PC-3 (cell line): ENCODE results near the gene TCFL5. TPM values are rescaled to one million over a fixed set of nuclear protein-coding genes. Genes with fewer than 3 reads are reported as not detected.

Experiments
- ATAC-seq: fragments of 200-7000 bp; cut with Tn5 transposase; 2 replicates; pipeline ENCODE4 v1.9.1; 2020; ENCODE audit warnings: mild to moderate bottlenecking, moderate library complexity
- BruUV-seq: library from RNA; stranded (reverse); fragments of 400-500 nt; replicated peaks from 2 replicates; lab custom pipeline; 2021; lab: Mats Ljungman, UMichigan
- CTCF ChIA-PET: fragments of 300-600 bp; sonication (Branson Sonifier 250); formaldehyde crosslinking; loops from one replicate; lab custom pipeline; 2022; ENCODE audit warnings: antibody characterized with exemption; lab: Charles Lee
- POLR2A ChIA-PET: fragments of 300-600 bp; sonication (Branson Sonifier 250); formaldehyde crosslinking; loops from one replicate; lab custom pipeline; 2022; ENCODE audit warnings: antibody characterized with exemption; ENCODE audit not compliant: unreplicated experiment; lab: Charles Lee
- DNase-seq: peaks from one replicate; pipeline ENCODE4 v3.0.0-alpha.2; 2015
- H2AFZ ChIP-seq: fragments of 300-600 bp; sonication (generic); 2 replicates; pipeline ENCODE4 v1.6.0; 2016; ENCODE audit warnings: antibody characterized with exemption, low read length
- H3F3A ChIP-seq: fragments of 300-600 bp; sonication (generic); one replicate; pipeline ENCODE4 v1.6.0; 2017; ENCODE audit warnings: antibody characterized with exemption, low read length, control low read depth, mild to moderate bottlenecking; ENCODE audit not compliant: unreplicated experiment
- H3K27ac ChIP-seq: fragments of 300-600 bp; sonication (generic); 2 replicates; pipeline ENCODE4 v1.5.1; 2016; ENCODE audit warnings: mild to moderate bottlenecking, low read length
- H3K27me3 ChIP-seq: fragments of 300-600 bp; sonication (generic); 2 replicates; pipeline ENCODE4 v1.6.1; 2016; ENCODE audit warnings: low read length, mixed read lengths
- H3K36me3 ChIP-seq: fragments of 300-600 bp; sonication (generic); 2 replicates; pipeline ENCODE4 v1.6.1; 2016; ENCODE audit warnings: low read depth, mixed run types, low read length, mixed read lengths
- H3K4me1 ChIP-seq: fragments of 300-600 bp; sonication (generic); 2 replicates; pipeline ENCODE4 v1.5.1; 2016; ENCODE audit warnings: low read length; ENCODE audit not compliant: insufficient read depth
- H3K4me2 ChIP-seq: fragments of 300-600 bp; sonication (generic); 2 replicates; pipeline ENCODE4 v1.6.0; 2016; ENCODE audit warnings: low read length
- H3K4me3 ChIP-seq: fragments of 300-600 bp; sonication (generic); 2 replicates; pipeline ENCODE4 v1.5.1; 2016; ENCODE audit warnings: mild to moderate bottlenecking, low read length, mixed read lengths
- H3K79me2 ChIP-seq: fragments of 300-600 bp; sonication (generic); 2 replicates; pipeline ENCODE4 v1.6.1; 2017; ENCODE audit warnings: low read length, mixed read lengths
- H3K9ac ChIP-seq: fragments of 300-600 bp; sonication (generic); 2 replicates; pipeline ENCODE4 v1.6.0; 2016; ENCODE audit warnings: mild to moderate bottlenecking, low read length
- H3K9me2 ChIP-seq: fragments of 300-600 bp; sonication (generic); replicated peaks from 2 replicates; pipeline ENCODE4 v1.6.1; 2016; ENCODE audit warnings: mixed run types, low read length, mixed read lengths
- H3K9me3 ChIP-seq: fragments of 300-600 bp; sonication (generic); 2 replicates; pipeline ENCODE4 v1.6.1; 2016; ENCODE audit warnings: low read length, mixed read lengths
- H4K20me1 ChIP-seq: fragments of 300-600 bp; sonication (generic); 2 replicates; pipeline ENCODE4 v1.6.1; 2016; ENCODE audit warnings: low read length, mixed read lengths
- EZH2 ChIP-seq: fragments of 300-600 bp; sonication (generic); IDR thresholded peaks from one replicate; pipeline ENCODE4 v1.6.1; 2017; ENCODE audit warnings: antibody characterized with exemption, mild to moderate bottlenecking, low read length; ENCODE audit not compliant: unreplicated experiment
- EZH2phosphoT487 ChIP-seq: fragments of 300-600 bp; sonication (generic); IDR thresholded peaks from 2 replicates; pipeline ENCODE4 v1.6.1; 2018; ENCODE audit warnings: mild to moderate bottlenecking, antibody characterized with exemption, low read length, borderline replicate concordance
- intact Hi-C: fragments of 100-400 bp; cut with micrococcal nuclease; formaldehyde crosslinking; loops from 2 replicates; pipeline ENCODE4 v1.9.0; 2023
- total RNA-seq: library from RNA; depleted of rRNA; stranded (reverse); fragments of >200 nt; gene quantifications from 2 replicates; pipeline ENCODE4 v1.2.3, GENCODE V29; 2014
- TF ChIP-seq, protein P1 (sequence below): fragments of 300-600 bp; sonication (generic); conservative IDR thresholded peaks from 2 replicates; pipeline ENCODE4 v1.5.1; 2017; ENCODE audit warnings: antibody characterized with exemption, low read depth, mild to moderate bottlenecking, low read length

TCFL5 gene
- total RNA-seq, 1 experiment from 2014 or later: 15.8 TPM

DNA sequence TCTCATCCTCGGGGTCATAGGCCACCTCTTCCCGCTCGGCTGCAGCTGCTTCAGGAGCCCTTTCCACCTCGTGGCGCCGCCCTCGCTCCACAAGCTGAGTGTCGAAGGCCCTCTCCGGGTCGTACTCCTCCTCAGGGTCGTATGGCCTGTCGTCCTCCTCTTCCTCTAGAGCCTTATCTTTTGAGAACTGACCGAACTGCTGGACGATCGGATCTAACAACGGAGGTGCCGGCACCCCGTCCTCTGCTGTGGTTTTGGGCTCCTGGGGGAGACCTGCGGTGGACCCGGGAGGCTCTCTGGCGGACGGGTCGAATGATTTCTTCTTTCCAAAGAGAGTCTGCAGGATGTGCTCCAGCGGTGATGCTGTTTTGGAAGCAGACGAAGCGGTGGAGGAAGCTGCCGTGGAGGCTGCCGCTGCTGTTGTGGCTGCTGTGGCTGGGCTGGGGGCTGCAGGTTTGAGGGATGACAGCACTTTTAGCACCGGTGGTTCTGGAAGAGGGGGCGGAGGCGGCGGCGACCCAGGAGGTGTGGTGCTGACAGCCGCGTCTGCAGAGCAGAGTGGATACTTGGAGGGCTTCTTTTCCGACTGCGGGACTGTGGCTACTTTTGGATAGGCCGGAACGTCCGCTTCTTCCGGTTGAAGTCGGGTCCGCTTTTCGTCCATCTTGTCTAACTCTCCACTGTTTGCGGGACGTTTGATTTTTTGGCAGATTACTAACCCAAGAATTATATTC lies 20.2 kb upstream of the TCFL5 start:
- no peak overlapping the region for H3K4me3 ChIP-seq
- peaks cover 4% of the 10 kb centered on the region for H3F3A ChIP-seq
- H3K4me2 ChIP-seq: no peak overlapping the region
- POLR2A ChIA-PET: no interaction called here
- H3K4me1 ChIP-seq: no peaks in the 10 kb centered on the region
- DNase-seq: no peak
- peaks cover 2% of the 10 kb centered on the region; the same call in 1 of the 2 replicates for H3K36me3 ChIP-seq
- no TSS peak for BruUV-seq
- intact Hi-C loops: no loop called here
- H3K9me2 ChIP-seq: no peaks in the 10 kb centered on the region
- no peaks in the 10 kb centered on the region for H3K9me3 ChIP-seq
- H3K79me2 ChIP-seq: no peaks in the 10 kb centered on the region
- H4K20me1 ChIP-seq: no peaks in the 10 kb centered on the region
- H3K27me3 ChIP-seq: no peaks in the 10 kb centered on the region
- no peak overlapping the region for H3K27ac ChIP-seq
- ATAC-seq: no peak
- CTCF ChIA-PET: no interaction called here
- no peak overlapping the region for H2AFZ ChIP-seq
- TF ChIP-seq EZH2phosphoT487 (no peak), EZH2 (no peak)
- TF ChIP-seq, protein P1, sequence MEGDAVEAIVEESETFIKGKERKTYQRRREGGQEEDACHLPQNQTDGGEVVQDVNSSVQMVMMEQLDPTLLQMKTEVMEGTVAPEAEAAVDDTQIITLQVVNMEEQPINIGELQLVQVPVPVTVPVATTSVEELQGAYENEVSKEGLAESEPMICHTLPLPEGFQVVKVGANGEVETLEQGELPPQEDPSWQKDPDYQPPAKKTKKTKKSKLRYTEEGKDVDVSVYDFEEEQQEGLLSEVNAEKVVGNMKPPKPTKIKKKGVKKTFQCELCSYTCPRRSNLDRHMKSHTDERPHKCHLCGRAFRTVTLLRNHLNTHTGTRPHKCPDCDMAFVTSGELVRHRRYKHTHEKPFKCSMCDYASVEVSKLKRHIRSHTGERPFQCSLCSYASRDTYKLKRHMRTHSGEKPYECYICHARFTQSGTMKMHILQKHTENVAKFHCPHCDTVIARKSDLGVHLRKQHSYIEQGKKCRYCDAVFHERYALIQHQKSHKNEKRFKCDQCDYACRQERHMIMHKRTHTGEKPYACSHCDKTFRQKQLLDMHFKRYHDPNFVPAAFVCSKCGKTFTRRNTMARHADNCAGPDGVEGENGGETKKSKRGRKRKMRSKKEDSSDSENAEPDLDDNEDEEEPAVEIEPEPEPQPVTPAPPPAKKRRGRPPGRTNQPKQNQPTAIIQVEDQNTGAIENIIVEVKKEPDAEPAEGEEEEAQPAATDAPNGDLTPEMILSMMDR: no peak
- no peak overlapping the region for H3K9ac ChIP-seq

DNA sequence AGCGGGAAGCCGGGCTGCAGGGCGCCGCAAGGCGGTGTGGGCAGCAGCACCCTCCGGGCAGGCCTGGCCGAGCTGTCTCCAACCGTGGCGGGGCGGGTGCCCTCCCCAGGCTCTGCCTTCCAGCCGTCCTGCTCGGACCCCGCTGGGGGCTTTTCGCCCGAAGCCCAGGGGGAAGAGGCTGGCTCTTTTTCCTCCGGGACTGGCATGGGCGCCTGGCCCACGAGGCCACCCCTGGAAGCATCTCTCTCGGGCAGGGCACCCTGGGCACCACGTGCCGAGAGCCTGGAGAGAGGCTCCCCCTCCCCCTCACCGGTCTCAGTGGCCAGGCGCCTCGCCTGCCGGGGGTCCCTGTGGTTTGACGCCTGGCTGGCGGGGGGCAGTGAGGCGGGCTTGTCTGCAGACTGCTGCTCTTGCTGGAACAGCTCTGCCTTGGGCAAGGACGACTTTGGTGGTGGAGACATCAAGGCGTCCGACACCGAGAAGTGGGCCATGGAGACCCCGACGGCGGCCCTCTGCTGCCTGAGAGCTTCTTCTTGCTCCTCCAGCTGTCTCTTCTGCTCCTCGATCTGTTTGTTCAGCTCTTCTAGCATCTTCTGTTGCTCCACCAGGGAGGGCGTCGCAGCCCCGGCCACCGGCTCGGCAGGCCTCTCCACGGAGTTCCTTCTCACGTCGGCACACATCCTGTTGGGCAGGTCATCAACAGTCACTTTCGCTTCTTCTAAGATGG lies 19.5 kb upstream of the TCFL5 start:
- Histone ChIP-seq H3K27ac (no peak overlapping the region), H3K27me3 (no peaks in the 10 kb centered on the region), H3K4me1 (no peaks in the 10 kb centered on the region), H3K4me3 (no peak overlapping the region), H3K4me2 (no peak overlapping the region), H4K20me1 (no peaks in the 10 kb centered on the region), H3K36me3 (no peaks in the 10 kb centered on the region), H3K9ac (no peak overlapping the region), H3K79me2 (no peaks in the 10 kb centered on the region), H3F3A (peaks cover 4% of the 10 kb centered on the region), H2AFZ (no peak overlapping the region), H3K9me2 (no peaks in the 10 kb centered on the region), H3K9me3 (no peaks in the 10 kb centered on the region)
- BruUV-seq: no TSS peak
- no peak for TF ChIP-seq EZH2
- TF ChIP-seq, protein P1: no peak
- TF ChIP-seq EZH2phosphoT487: no peak
- no peak for ATAC-seq
- CTCF ChIA-PET: no interaction called here
- POLR2A ChIA-PET: no interaction called here
- intact Hi-C loops: no loop called here
- no peak for DNase-seq
